ENCODE results near the gene TTBK2.

GRCh38 chr15:42937143-42937542 lies 16.6 kb upstream of the TTBK2 start:
- TF ChIP-seq, protein P1, sequence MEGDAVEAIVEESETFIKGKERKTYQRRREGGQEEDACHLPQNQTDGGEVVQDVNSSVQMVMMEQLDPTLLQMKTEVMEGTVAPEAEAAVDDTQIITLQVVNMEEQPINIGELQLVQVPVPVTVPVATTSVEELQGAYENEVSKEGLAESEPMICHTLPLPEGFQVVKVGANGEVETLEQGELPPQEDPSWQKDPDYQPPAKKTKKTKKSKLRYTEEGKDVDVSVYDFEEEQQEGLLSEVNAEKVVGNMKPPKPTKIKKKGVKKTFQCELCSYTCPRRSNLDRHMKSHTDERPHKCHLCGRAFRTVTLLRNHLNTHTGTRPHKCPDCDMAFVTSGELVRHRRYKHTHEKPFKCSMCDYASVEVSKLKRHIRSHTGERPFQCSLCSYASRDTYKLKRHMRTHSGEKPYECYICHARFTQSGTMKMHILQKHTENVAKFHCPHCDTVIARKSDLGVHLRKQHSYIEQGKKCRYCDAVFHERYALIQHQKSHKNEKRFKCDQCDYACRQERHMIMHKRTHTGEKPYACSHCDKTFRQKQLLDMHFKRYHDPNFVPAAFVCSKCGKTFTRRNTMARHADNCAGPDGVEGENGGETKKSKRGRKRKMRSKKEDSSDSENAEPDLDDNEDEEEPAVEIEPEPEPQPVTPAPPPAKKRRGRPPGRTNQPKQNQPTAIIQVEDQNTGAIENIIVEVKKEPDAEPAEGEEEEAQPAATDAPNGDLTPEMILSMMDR (IDR thresholded peaks at IDR 0.05), result no peak
- TF ChIP-seq POLR2A (IDR thresholded peaks at IDR 0.05), result no peak

Measured in body of pancreas (tissue), 4 donors.